K562 (cell line): Measurements from ENCODE around the gene AK4. TPM values are rescaled to one million over a fixed set of nuclear protein-coding genes. Genes with fewer than 3 reads are reported as not detected.

Source experiments
- ATAC-seq: fragments of 200-7000 bp; cut with Tn5 transposase; 3 replicates; pipeline ENCODE4 v1.9.1; 2020; ENCODE audit warnings: moderate library complexity
- BruUV-seq: library from RNA; stranded (reverse); fragments of 400-500 nt; replicated peaks from 2 replicates; lab custom pipeline; 2021; lab: Mats Ljungman, UMichigan
- CTCF ChIA-PET: fragments of 300-600 bp; formaldehyde crosslinking; extraction: SDS; loops from one replicate; lab custom pipeline; 2021; ENCODE audit warnings: low intra/inter-chr PET ratio; lab: Yijun Ruan, JAX
- POLR2A ChIA-PET: fragments of 300-600, 350-650 bp; sonication (Branson Sonifier 250); formaldehyde crosslinking; extraction: SDS; loops from one replicate; lab custom pipeline; 2021; ENCODE audit warnings: antibody characterized with exemption, inconsistent platforms; lab: Yijun Ruan, JAX
- DNase-seq, 4 experiments: peaks; one replicate each; pipeline versions ENCODE4 v3.0.0 to v3.0.0-alpha.2; 2011 to 2018; ENCODE audit warnings: low spot score in 3 of 4, mixed read lengths in 3 of 4; ENCODE audit errors: extremely low read depth in 1 of 4
- FAIRE-seq: peaks from 2 replicates; lab custom pipeline; 2011; peaks lifted over from hg19 to GRCh38; lab: Jason Lieb, UNC
- H2AFZ ChIP-seq: 2 replicates; pipeline ENCODE4 v1.6.0; 2011; ENCODE audit warnings: low read depth, low read length, control low read depth, inconsistent platforms
- H3K27ac ChIP-seq: fragments of 200-600 bp; 3 replicates; pipeline ENCODE4 v1.8.0; 2011; ENCODE audit warnings: low read depth, mild to moderate bottlenecking, control low read depth, inconsistent platforms, low read length, moderate library complexity, mixed read lengths; ENCODE audit errors: extremely low read depth
- H3K27me3 ChIP-seq, 2 experiments: fragments of 300-600 bp in 1 of 2; 2 replicates in 1 of 2; 3 replicates in 1 of 2; pipeline versions ENCODE4 v1.6.0 to v1.8.0; 2011; ENCODE audit warnings: inconsistent platforms in 2 of 2, low read length in 2 of 2, mild to moderate bottlenecking in 1 of 2, mixed read lengths in 1 of 2, moderate library complexity in 1 of 2; ENCODE audit not compliant: control insufficient read depth in 2 of 2, insufficient read depth in 2 of 2
- H3K36me3 ChIP-seq: fragments of 300-600 bp; 3 replicates; pipeline ENCODE4 v1.8.0; 2011; ENCODE audit warnings: mild to moderate bottlenecking, low read length, inconsistent platforms; ENCODE audit not compliant: control insufficient read depth, insufficient read depth
- H3K4me1 ChIP-seq, 2 experiments: fragments of 200-600 bp in 1 of 2; replicated peaks in 1 of 2; 2 replicates in 1 of 2; 3 replicates in 1 of 2; pipeline versions ENCODE4 v1.5.1 to v1.8.0; 2011; ENCODE audit warnings: inconsistent platforms in 2 of 2, low read length in 2 of 2, mild to moderate bottlenecking in 1 of 2, mixed read lengths in 1 of 2, moderate library complexity in 1 of 2; ENCODE audit not compliant: control insufficient read depth in 2 of 2, insufficient read depth in 2 of 2
- H3K4me2 ChIP-seq: 2 replicates; pipeline ENCODE4 v1.6.1; 2011; ENCODE audit warnings: low read length, control low read depth, inconsistent platforms, mixed read lengths; ENCODE audit not compliant: insufficient read depth
- H3K4me3 ChIP-seq: fragments of 200-600 bp; sonication (generic), shearing (Covaris generic); 2 replicates; pipeline ENCODE4 v1.5.1; 2016; ENCODE audit warnings: control low read depth, inconsistent platforms
- H3K79me2 ChIP-seq: fragments of 200-600 bp; 3 replicates; pipeline ENCODE4 v1.8.0; 2011; ENCODE audit warnings: low read length, inconsistent platforms; ENCODE audit not compliant: control insufficient read depth, insufficient read depth
- H3K9ac ChIP-seq, 2 experiments: 2 replicates each; pipeline versions ENCODE4 v1.6.0 to v1.6.1; 2011; ENCODE audit warnings: low read depth in 2 of 2, low read length in 2 of 2, control low read depth in 1 of 2, inconsistent platforms in 1 of 2, mild to moderate bottlenecking in 1 of 2, mixed read lengths in 1 of 2; ENCODE audit not compliant: insufficient read depth in 1 of 2
- H3K9me1 ChIP-seq: one replicate; pipeline ENCODE4 v1.6.0; 2011; ENCODE audit warnings: inconsistent platforms, mild to moderate bottlenecking, low read length, moderate library complexity; ENCODE audit not compliant: control insufficient read depth, insufficient read depth
- H3K9me3 ChIP-seq: replicated peaks from 2 replicates; pipeline ENCODE4 v1.5.1; 2011; ENCODE audit warnings: low read depth, low read length, inconsistent platforms; ENCODE audit not compliant: control insufficient read depth, insufficient read depth
- H4K20me1 ChIP-seq: replicated peaks from 2 replicates; pipeline ENCODE4 v1.6.1; 2011; ENCODE audit warnings: low read length, inconsistent platforms, mixed read lengths; ENCODE audit not compliant: control insufficient read depth, insufficient read depth
- KDM1A ChIP-seq, 2 experiments: fragments of 450-650 bp; IDR thresholded peaks; 2 replicates each; pipeline ENCODE4 v1.6.1; 2016; ENCODE audit warnings: mild to moderate bottlenecking in 2 of 2
- MECOM ChIP-seq: fragments of 250-450 bp; sonication (Bioruptor Pico); IDR thresholded peaks from 2 replicates; pipeline ENCODE4 v1.8.0; 2022; ENCODE audit warnings: inconsistent platforms
- PPARD ChIP-seq: fragments of 250-450 bp; sonication (Bioruptor Pico); IDR thresholded peaks from 2 replicates; pipeline ENCODE4 v1.8.0; 2022; ENCODE audit warnings: inconsistent platforms, mild to moderate bottlenecking, moderate library complexity
- PRDM10 ChIP-seq: fragments of 450-650 bp; IDR thresholded peaks from 2 replicates; pipeline ENCODE4 v1.6.1; 2018; ENCODE audit not compliant: partially characterized antibody
- RCOR1 ChIP-seq, 2 experiments: IDR thresholded peaks; 2 replicates each; pipeline ENCODE4 v1.6.1; 2012; ENCODE audit warnings: low read depth in 2 of 2, low read length in 2 of 2, borderline replicate concordance in 1 of 2, improper control_type of control experiment in 1 of 2
- ZNF518B ChIP-seq: fragments of 250-450 bp; sonication (Bioruptor Pico); IDR thresholded peaks from 2 replicates; pipeline ENCODE4 v1.5.0; 2021; ENCODE audit warnings: mild to moderate bottlenecking, moderate library complexity
- ZNF699 ChIP-seq: fragments of 250-450 bp; sonication (Bioruptor Pico); IDR thresholded peaks from 2 replicates; pipeline ENCODE4 v1.8.0; 2021; ENCODE audit warnings: mild to moderate bottlenecking, moderate library complexity; ENCODE audit not compliant: insufficient replicate concordance
- WGBS: fragments of 100-300 bp; shearing (Covaris generic); methylation state at CpG from one replicate; pipeline ENCODE4 v1.1.6; 2016; ENCODE audit warnings: low coverage, mixed read lengths; ENCODE audit not compliant: insufficient coverage; ENCODE audit errors: missing lambda C conversion rate; 5-methylcytosine and 5-hydroxymethylcytosine counted together
- in situ Hi-C: fragments of 300-500 bp; cut with MboI; formaldehyde crosslinking; loops from 4 replicates; pipeline ENCODE4 v1.15.0; 2018; ENCODE audit warnings: inconsistent platforms, mixed read lengths
- intact Hi-C: fragments of 100-400 bp; cut with micrococcal nuclease; formaldehyde crosslinking; loops from 2 replicates; pipeline ENCODE4 v1.14.2; 2022
- polyA plus RNA-seq, 8 experiments: library from polyadenylated mRNA; depleted of rRNA in 4 of 8; stranded (reverse) in 5 of 8; unstranded in 3 of 8; fragments of >200 nt; fragmentation: Nextera tagmentation in 2 of 8; fragmentation: Illumina TruSeq in 1 of 8; extraction: Ambion mirVana in 2 of 8; extraction: Trizol in 1 of 8; gene quantifications; 2 replicates each; pipeline versions ENCODE4 v1.2.1 to v1.2.3, GENCODE V29; 2011 to 2014; ENCODE audit warnings: inconsistent platforms in 1 of 8, missing spikeins in 1 of 8
- total RNA-seq, 7 experiments: library from RNA; depleted of rRNA in 6 of 7; stranded (reverse); fragments of >200 nt in 6 of 7; fragmentation: Illumina TruSeq in 2 of 7; extraction: Trizol in 2 of 7; gene quantifications; 2 replicates each; pipeline versions ENCODE4 v1.2.1 to v1.2.3, GENCODE V29; 2011 to 2021; ENCODE audit warnings: low replicate concordance in 1 of 7

Gene AK4
- total and polyA plus RNA-seq, 9 of the 15 experiments (the other 6 are each of a cell fraction or from before 2014, with no cell fraction given) = 10.4 to 96.6 (median 21.5) TPM

- no peak for TF ChIP-seq ZNF518B (CRISPR knock-in tag)
- no peak for TF ChIP-seq ZNF699 (CRISPR knock-in tag)
- TF ChIP-seq PPARD = no peak
Measured at GRCh38 chr1:65150583-65151263, 2.7 kb downstream of the AK4 start (continued).

- H4K20me1 ChIP-seq = no peaks in the 10 kb centered on the region
- DNase-seq (no peak), ATAC-seq (no peak), FAIRE-seq (no peak)
- H3K4me2 ChIP-seq = no peak overlapping the region
- POLR2A ChIA-PET = interaction anchor here (1.0 to 2.9 kb wide), 4 partner anchors 8 to 20 kb away, joined by 3 to 10 read pairs (median 6); no protein-coding TSS in a partner anchor
- H3K4me3 ChIP-seq = no peak overlapping the region
- H3K27me3 ChIP-seq = no peaks in the 10 kb centered on the region
- no peaks in the 10 kb centered on the region for H3K9me1 ChIP-seq
- 23% methylated on average over 1 of the region's 1 CpG for WGBS
- in situ Hi-C loops = no loop called here
- no peak overlapping the region for H3K9ac ChIP-seq
- TF ChIP-seq KDM1A (IDR thresholded peaks at IDR 0.05) (0 out of 4 replicates have a peak, but pooled peaks of 1 of the 2 experiments have one; percentile 20), PRDM10 (peak; percentile 33), MECOM (CRISPR knock-in tag) (no peak), RCOR1 (IDR thresholded peaks at IDR 0.05; ENCODE audit: borderline replicate concordance in 1 of 2, low read depth in 2 of 2, low read length in 2 of 2) (peak in 1 of 2 experiments; percentile 52; a peak in 1 of 4 replicates)
- no TSS peak for BruUV-seq
- no peak overlapping the region for H2AFZ ChIP-seq
- H3K4me1 ChIP-seq = peaks cover 10 to 26% of the 10 kb centered on the region in 2 experiments
- intact Hi-C loops = no loop called here
- peaks cover 2% of the 10 kb centered on the region; the same call in 1 of the 3 replicates for H3K36me3 ChIP-seq
- H3K9me3 ChIP-seq = no peaks in the 10 kb centered on the region
- peaks cover 60% of the 10 kb centered on the region for H3K79me2 ChIP-seq
- no peak overlapping the region for H3K27ac ChIP-seq
- CTCF ChIA-PET = no interaction called here
Measured at GRCh38 chr1:65151641-65152040, 3.6 kb downstream of the AK4 start.
